K562 (cell line): ENCODE results near the gene KRT35. TPM values are rescaled to one million over a fixed set of nuclear protein-coding genes. Genes with fewer than 3 reads are reported as not detected.

Source experiments
- BACH1 ChIP-seq: fragments of 200-800 bp; sonication (Bioruptor generic); IDR thresholded peaks from 2 replicates; pipeline ENCODE4 v1.6.1; 2016; ENCODE audit warnings: missing genetic modification characterization, missing compliant biosample characterization
- DNMT1 ChIP-seq: fragments of 450-650 bp; IDR thresholded peaks from 2 replicates; pipeline ENCODE4 v1.6.1; 2016; ENCODE audit warnings: antibody characterized with exemption, mild to moderate bottlenecking
- E2F3 ChIP-seq: fragments of 250-450 bp; sonication (Bioruptor Pico); IDR thresholded peaks from 2 replicates; pipeline ENCODE4 v1.4.0; 2020; ENCODE audit warnings: mild to moderate bottlenecking
- HMBOX1 ChIP-seq: sonication (generic); IDR thresholded peaks from 2 replicates; pipeline ENCODE4 v1.6.1; 2016
- MAFF ChIP-seq: IDR thresholded peaks from 2 replicates; pipeline ENCODE4 v1.6.1; 2012; ENCODE audit warnings: low read length, improper control_type of control experiment
- NCOA6 ChIP-seq: fragments of 450-650 bp; IDR thresholded peaks from 2 replicates; pipeline ENCODE4 v1.6.1; 2017; ENCODE audit warnings: mild to moderate bottlenecking
- NEUROD1 ChIP-seq: fragments of 150-350 bp; IDR thresholded peaks from 2 replicates; pipeline ENCODE4 v1.6.1; 2014; ENCODE audit warnings: borderline replicate concordance, low read length, low read depth; ENCODE audit not compliant: partially characterized antibody
- NFE2 ChIP-seq: IDR thresholded peaks from 2 replicates; pipeline ENCODE4 v1.6.1; 2014; ENCODE audit warnings: antibody characterized with exemption, low read depth
- PATZ1 ChIP-seq: fragments of 250-450 bp; sonication (Bioruptor Pico); IDR thresholded peaks from 2 replicates; pipeline ENCODE4 v1.5.0; 2020; ENCODE audit warnings: mild to moderate bottlenecking, borderline replicate concordance
- POLR3A ChIP-seq: IDR thresholded peaks from 2 replicates; pipeline ENCODE4 v1.6.1; 2011; ENCODE audit warnings: borderline replicate concordance, mild to moderate bottlenecking, moderate library complexity; ENCODE audit not compliant: insufficient read length, insufficient read depth; ENCODE audit errors: extremely low read depth
- PREB ChIP-seq: sonication (generic); formaldehyde crosslinking; IDR thresholded peaks from 2 replicates; pipeline ENCODE4 v1.8.1; 2023; ENCODE audit warnings: mild to moderate bottlenecking, missing genetic modification reagents
- PTBP1 ChIP-seq: fragments of 200-400 bp; formaldehyde crosslinking; IDR thresholded peaks from 2 replicates; pipeline ENCODE4 v1.6.1; 2017; ENCODE audit warnings: low read depth, low read length
- RAD21 ChIP-seq, 2 experiments: fragments of 250-450 bp in 1 of 2; fragments of 450-650 bp in 1 of 2; sonication (Bioruptor Pico) in 1 of 2; formaldehyde crosslinking in 1 of 2; IDR thresholded peaks in 1 of 2; conservative IDR thresholded peaks in 1 of 2; 2 replicates each; pipeline versions ENCODE4 v1.4.0 to v1.8.0; 2020 to 2022; ENCODE audit warnings: mild to moderate bottlenecking in 2 of 2, moderate library complexity in 1 of 2
- SMAD2 ChIP-seq: fragments of 150-350 bp; IDR thresholded peaks from 2 replicates; pipeline ENCODE4 v1.6.1; 2014; ENCODE audit warnings: low read depth, mild to moderate bottlenecking, low read length
- TOE1 ChIP-seq, 2 experiments: fragments of 450-650 bp in 1 of 2; sonication (generic) in 1 of 2; formaldehyde crosslinking in 1 of 2; IDR thresholded peaks; 2 replicates each; pipeline versions ENCODE4 v1.7.1 to v1.8.0; 2016 to 2022; ENCODE audit warnings: borderline replicate concordance in 2 of 2, mild to moderate bottlenecking in 2 of 2, antibody characterized with exemption in 1 of 2, inconsistent platforms in 1 of 2, low read depth in 1 of 2, missing genetic modification reagents in 1 of 2, moderate library complexity in 1 of 2
- ZMIZ1 ChIP-seq, 2 experiments: fragments of 150-350 bp in 1 of 2; IDR thresholded peaks; 2 replicates each; pipeline ENCODE4 v1.6.1; 2012 to 2016; ENCODE audit warnings: low read depth in 2 of 2, low read length in 2 of 2, mild to moderate bottlenecking in 1 of 2, moderate library complexity in 1 of 2
- polyA plus RNA-seq, 8 experiments: library from polyadenylated mRNA; depleted of rRNA in 4 of 8; stranded (reverse) in 5 of 8; unstranded in 3 of 8; fragments of >200 nt; fragmentation: Nextera tagmentation in 2 of 8; fragmentation: Illumina TruSeq in 1 of 8; extraction: Ambion mirVana in 2 of 8; extraction: Trizol in 1 of 8; gene quantifications; 2 replicates each; pipeline versions ENCODE4 v1.2.1 to v1.2.3, GENCODE V29; 2011 to 2014; ENCODE audit warnings: inconsistent platforms in 1 of 8, missing spikeins in 1 of 8
- total RNA-seq, 7 experiments: library from RNA; depleted of rRNA in 6 of 7; stranded (reverse); fragments of >200 nt in 6 of 7; fragmentation: Illumina TruSeq in 2 of 7; extraction: Trizol in 2 of 7; gene quantifications; 2 replicates each; pipeline versions ENCODE4 v1.2.1 to v1.2.3, GENCODE V29; 2011 to 2021; ENCODE audit warnings: low replicate concordance in 1 of 7

The KRT35 gene
- total and polyA plus RNA-seq, 9 of the 15 experiments (the other 6 are each of a cell fraction or from before 2014, with no cell fraction given) = not detected

GRCh38 chr17:41530062-41531048, 49.4 kb upstream of the KRT35 start (continued):
- peak; percentile 39; the same call in 1 of the 2 replicates for TF ChIP-seq MAFF
- peak; percentile 92 for TF ChIP-seq HMBOX1
- 0 out of 4 replicates have a peak, but pooled peaks of 1 of the 2 experiments have one; percentile 5 for TF ChIP-seq RAD21 (CRISPR knock-in tag; conservative IDR thresholded peaks at IDR 0.05 in 1 of 2, IDR thresholded peaks at IDR 0.05 in 1 of 2)
- peak; percentile 80 for TF ChIP-seq NFE2
- TF ChIP-seq NCOA6 = 0 out of 2 replicates have a peak, but pooled peaks have one; percentile 61
- 0 out of 2 replicates have a peak, but pooled peaks have one; percentile 55 for TF ChIP-seq PATZ1 (CRISPR knock-in tag)
- TF ChIP-seq ZMIZ1 (IDR thresholded peaks at IDR 0.05; ENCODE audit: low read depth in 2 of 2, low read length in 2 of 2) = peak in 1 of 2 experiments; percentile 76; a peak in 2 of 4 replicates
- TF ChIP-seq BACH1 (tag) = peak; percentile 73; the same call in 1 of the 2 replicates
- no peak for TF ChIP-seq SMAD2
- TF ChIP-seq PREB (CRISPR knock-in tag) = 0 out of 2 replicates have a peak, but pooled peaks have one; percentile 3
- no peak for TF ChIP-seq DNMT1
- TF ChIP-seq PTBP1 = 0 out of 2 replicates have a peak, but pooled peaks have one; percentile 20
- no peak for TF ChIP-seq POLR3A
- peak; percentile 96 for TF ChIP-seq NEUROD1
- TF ChIP-seq E2F3 (CRISPR knock-in tag) = peak; percentile 48; the same call in 1 of the 2 replicates
- TF ChIP-seq TOE1 (IDR thresholded peaks at IDR 0.05; ENCODE audit: borderline replicate concordance) = peak; percentile 35; the same call in 1 of the 2 replicates
- no peak for TF ChIP-seq TOE1 (CRISPR knock-in tag; IDR thresholded peaks at IDR 0.05; ENCODE audit: borderline replicate concordance, low read depth)
